ENCODE results near the gene MRPL38.

DNA sequence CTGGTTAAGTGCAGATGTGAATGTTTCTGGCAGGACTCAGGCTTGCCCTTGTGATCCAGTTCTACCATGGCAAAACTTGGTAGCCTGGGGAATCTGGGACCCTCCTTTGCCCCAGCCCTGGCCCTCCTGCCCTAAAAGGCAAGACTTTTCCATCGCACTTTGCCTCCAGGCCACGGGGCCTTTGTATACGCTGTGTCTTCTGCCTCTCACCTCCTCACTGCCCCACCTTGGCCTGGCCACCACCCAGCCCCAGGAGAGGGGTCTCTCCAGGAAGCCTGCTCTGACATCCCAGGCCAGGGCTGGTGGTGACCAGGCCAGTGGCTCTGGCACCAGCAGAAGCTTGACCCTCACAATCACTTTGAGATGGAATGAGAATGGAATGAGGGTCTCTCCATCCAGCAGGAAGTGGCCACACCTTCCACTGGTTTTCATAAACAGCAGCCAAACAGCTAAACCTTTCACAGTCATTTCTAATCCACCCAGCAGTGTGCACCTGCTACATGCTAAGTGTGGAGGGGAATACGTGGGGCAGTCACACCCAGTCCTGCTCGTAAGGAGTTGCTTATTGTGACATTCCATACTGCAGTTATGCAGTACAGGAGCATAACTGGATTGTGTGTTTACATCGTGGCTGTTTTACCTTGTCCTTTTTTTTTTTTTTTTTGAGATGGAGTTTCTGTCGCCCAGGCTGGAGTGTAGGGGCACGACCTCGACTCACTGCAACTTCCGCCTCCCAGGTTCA is 1.6 kb upstream of the MRPL38 start:
- no peak for TF ChIP-seq SRF (IDR thresholded peaks at IDR 0.05; ENCODE audit: low read depth, low read length)
- TF ChIP-seq, protein P1, sequence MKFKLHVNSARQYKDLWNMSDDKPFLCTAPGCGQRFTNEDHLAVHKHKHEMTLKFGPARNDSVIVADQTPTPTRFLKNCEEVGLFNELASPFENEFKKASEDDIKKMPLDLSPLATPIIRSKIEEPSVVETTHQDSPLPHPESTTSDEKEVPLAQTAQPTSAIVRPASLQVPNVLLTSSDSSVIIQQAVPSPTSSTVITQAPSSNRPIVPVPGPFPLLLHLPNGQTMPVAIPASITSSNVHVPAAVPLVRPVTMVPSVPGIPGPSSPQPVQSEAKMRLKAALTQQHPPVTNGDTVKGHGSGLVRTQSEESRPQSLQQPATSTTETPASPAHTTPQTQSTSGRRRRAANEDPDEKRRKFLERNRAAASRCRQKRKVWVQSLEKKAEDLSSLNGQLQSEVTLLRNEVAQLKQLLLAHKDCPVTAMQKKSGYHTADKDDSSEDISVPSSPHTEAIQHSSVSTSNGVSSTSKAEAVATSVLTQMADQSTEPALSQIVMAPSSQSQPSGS (IDR thresholded peaks at IDR 0.05; ENCODE audit: low read length), result no peak
- no peak for TF ChIP-seq GTF2F1 (IDR thresholded peaks at IDR 0.05; ENCODE audit: borderline replicate concordance, low read depth, low read length)
- TF ChIP-seq POLR2A (IDR thresholded peaks at IDR 0.05; ENCODE audit: control extremely low read depth in 1 of 2, low read depth in 2 of 2, low read length in 2 of 2), result no peak
- TF ChIP-seq, protein P2, sequence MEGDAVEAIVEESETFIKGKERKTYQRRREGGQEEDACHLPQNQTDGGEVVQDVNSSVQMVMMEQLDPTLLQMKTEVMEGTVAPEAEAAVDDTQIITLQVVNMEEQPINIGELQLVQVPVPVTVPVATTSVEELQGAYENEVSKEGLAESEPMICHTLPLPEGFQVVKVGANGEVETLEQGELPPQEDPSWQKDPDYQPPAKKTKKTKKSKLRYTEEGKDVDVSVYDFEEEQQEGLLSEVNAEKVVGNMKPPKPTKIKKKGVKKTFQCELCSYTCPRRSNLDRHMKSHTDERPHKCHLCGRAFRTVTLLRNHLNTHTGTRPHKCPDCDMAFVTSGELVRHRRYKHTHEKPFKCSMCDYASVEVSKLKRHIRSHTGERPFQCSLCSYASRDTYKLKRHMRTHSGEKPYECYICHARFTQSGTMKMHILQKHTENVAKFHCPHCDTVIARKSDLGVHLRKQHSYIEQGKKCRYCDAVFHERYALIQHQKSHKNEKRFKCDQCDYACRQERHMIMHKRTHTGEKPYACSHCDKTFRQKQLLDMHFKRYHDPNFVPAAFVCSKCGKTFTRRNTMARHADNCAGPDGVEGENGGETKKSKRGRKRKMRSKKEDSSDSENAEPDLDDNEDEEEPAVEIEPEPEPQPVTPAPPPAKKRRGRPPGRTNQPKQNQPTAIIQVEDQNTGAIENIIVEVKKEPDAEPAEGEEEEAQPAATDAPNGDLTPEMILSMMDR (IDR thresholded peaks at IDR 0.05; ENCODE audit: control extremely low read depth in 1 of 3, insufficient read depth in 1 of 3, low read depth in 1 of 3, low read length in 3 of 3), result no peak
- no peak for TF ChIP-seq POLR2AphosphoS5 (IDR thresholded peaks at IDR 0.05; ENCODE audit: low read depth, low read length)
- TF ChIP-seq, protein P3, sequence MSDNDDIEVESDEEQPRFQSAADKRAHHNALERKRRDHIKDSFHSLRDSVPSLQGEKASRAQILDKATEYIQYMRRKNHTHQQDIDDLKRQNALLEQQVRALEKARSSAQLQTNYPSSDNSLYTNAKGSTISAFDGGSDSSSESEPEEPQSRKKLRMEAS (IDR thresholded peaks at IDR 0.05), result no peak
- no peak for TF ChIP-seq TAF1 (IDR thresholded peaks at IDR 0.05; ENCODE audit: low read depth, low read length)
- TF ChIP-seq SIX5 (IDR thresholded peaks at IDR 0.05; ENCODE audit: low read depth, low read length), result no peak
- no peak for TF ChIP-seq EZH2 (IDR thresholded peaks at IDR 0.05; ENCODE audit: low read depth, low read length, severe bottlenecking)
- no peak for TF ChIP-seq EP300 (IDR thresholded peaks at IDR 0.05; ENCODE audit: borderline replicate concordance in 1 of 2, low read depth in 2 of 2, low read length in 2 of 2)
- no peak for TF ChIP-seq RAD21 (IDR thresholded peaks at IDR 0.05 in 1 of 2, conservative IDR thresholded peaks at IDR 0.05 in 1 of 2; ENCODE audit: low read depth in 2 of 2, low read length in 2 of 2)
- no peak for TF ChIP-seq GABPA (IDR thresholded peaks at IDR 0.05; ENCODE audit: borderline replicate concordance, insufficient read depth, low read length)
